ENCODE data around the gene CUX1. TPM values are rescaled to one million over a fixed set of nuclear protein-coding genes. Genes with fewer than 3 reads are reported as not detected.
"Not testable (repeated sequence)": the region's sequence is repeated elsewhere in the genome, so short reads cannot be mapped to it uniquely, and the experiment has no call there.

The CUX1 gene
- total RNA-seq, 1 donor = 46.2 TPM

DNA sequence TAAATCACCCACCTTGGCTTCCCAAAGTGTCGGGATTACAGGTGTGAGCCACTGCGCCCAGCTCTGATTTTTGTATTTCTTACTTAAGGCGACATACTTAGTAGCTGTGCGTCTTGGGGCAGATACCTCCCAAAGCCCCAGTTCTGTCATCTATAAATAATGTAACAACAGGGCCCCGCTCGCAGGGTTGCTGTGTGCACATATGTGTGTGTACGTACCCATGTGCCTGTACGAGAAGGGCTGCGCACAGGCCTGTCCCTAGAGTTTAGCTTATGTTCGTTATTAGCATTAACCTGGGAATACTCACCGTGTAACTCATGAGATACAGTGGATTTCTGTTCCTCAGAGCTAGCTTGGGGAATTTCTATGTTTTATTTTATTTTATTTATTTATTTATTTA lies 103.6 kb downstream of the CUX1 start:
- H3K4me3 ChIP-seq (ENCODE audit: low read depth, low read length) = no peak overlapping the region
- DNase-seq (ENCODE audit: low read depth) = no peak
- TF ChIP-seq, protein P1, sequence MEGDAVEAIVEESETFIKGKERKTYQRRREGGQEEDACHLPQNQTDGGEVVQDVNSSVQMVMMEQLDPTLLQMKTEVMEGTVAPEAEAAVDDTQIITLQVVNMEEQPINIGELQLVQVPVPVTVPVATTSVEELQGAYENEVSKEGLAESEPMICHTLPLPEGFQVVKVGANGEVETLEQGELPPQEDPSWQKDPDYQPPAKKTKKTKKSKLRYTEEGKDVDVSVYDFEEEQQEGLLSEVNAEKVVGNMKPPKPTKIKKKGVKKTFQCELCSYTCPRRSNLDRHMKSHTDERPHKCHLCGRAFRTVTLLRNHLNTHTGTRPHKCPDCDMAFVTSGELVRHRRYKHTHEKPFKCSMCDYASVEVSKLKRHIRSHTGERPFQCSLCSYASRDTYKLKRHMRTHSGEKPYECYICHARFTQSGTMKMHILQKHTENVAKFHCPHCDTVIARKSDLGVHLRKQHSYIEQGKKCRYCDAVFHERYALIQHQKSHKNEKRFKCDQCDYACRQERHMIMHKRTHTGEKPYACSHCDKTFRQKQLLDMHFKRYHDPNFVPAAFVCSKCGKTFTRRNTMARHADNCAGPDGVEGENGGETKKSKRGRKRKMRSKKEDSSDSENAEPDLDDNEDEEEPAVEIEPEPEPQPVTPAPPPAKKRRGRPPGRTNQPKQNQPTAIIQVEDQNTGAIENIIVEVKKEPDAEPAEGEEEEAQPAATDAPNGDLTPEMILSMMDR (IDR thresholded peaks at IDR 0.05; ENCODE audit: insufficient read depth, low read depth, low read length) = no peak

GRCh38 chr7:101921546-101922489 lies 104.4 kb downstream of the CUX1 start:
- H3K4me3 ChIP-seq (ENCODE audit: low read depth, low read length) = not testable (repeated sequence)
- DNase-seq (ENCODE audit: low read depth) = peak; percentile 98

GRCh38 chr7:101922631-101923601 lies 105.5 kb downstream of the CUX1 start:
- DNase-seq (ENCODE audit: low read depth) = peak; percentile 88
- TF ChIP-seq, protein P1 (IDR thresholded peaks at IDR 0.05; ENCODE audit: insufficient read depth, low read depth, low read length) = no peak
- H3K4me3 ChIP-seq (ENCODE audit: low read depth, low read length) = peak overlapping the region; percentile 10

DNA sequence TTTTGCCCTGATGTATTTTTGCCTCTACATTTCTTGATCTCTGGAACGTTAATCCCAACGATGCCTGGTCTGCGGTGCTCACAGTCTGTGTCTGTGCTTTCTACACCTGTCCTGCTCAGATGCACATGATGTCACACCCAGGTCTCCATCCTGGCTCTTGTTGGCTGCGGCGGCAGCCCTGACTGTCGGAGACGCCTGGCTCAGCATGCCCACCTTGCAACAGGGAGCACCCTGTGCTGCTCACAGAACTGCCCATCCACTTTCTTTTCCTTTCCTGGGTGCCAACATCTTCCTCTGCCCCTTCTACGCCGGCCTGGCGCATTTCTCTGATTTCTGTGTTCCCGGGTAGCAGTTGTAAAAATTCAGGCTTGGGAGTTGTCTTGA lies 106.2 kb downstream of the CUX1 start:
- DNase-seq (ENCODE audit: low read depth) = no peak
- no peak overlapping the region for H3K4me3 ChIP-seq (ENCODE audit: low read depth, low read length)
- TF ChIP-seq, protein P1 (IDR thresholded peaks at IDR 0.05; ENCODE audit: insufficient read depth, low read depth, low read length) = no peak

DNA sequence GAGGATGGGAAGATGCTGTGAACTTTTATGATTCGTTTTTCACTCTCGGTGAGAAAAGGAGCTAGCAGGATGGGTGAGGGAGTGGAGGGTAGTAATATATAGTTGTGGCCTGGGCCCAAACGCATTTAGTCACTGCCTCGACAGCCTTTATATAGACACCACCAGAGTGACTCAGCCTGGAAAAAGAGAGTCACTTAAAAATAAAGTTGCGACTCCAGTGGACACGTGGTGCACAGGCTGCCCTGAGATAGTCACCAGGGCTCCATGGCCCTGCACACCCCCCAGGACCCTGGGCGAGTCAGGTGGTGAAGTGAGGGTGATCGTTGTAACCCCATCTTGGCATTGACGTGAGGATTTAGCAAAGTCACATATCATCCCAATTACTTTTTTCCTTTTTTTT lies 106.7 kb downstream of the CUX1 start:
- H3K4me3 ChIP-seq (ENCODE audit: low read depth, low read length) = no peak overlapping the region
- TF ChIP-seq, protein P1 (IDR thresholded peaks at IDR 0.05; ENCODE audit: insufficient read depth, low read depth, low read length) = no peak
- peak; percentile 78 for DNase-seq (ENCODE audit: low read depth)

DNA sequence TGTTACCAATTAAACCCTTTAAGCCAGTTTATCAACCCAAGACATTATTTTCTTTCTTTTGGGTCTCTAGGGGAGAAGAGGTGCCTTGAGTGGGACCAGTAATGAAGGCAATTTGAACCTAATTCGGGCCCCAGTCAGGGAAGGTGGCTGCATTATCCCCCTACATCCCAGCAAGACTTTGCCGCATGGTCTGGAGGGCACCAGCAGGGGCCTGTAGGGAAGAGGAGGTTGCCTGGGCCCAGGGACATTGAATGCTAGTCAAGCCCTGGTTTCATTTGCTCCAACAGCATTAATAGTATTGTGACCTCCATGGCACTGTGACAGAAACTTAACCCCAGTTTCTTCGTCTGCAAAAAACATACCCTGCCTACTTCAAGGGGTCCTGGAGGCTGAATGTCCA lies 108.8 kb downstream of the CUX1 start:
- DNase-seq (ENCODE audit: low read depth) = no peak
- no peak overlapping the region for H3K4me3 ChIP-seq (ENCODE audit: low read depth, low read length)
- TF ChIP-seq, protein P1 (IDR thresholded peaks at IDR 0.05; ENCODE audit: insufficient read depth, low read depth, low read length) = no peak

DNA sequence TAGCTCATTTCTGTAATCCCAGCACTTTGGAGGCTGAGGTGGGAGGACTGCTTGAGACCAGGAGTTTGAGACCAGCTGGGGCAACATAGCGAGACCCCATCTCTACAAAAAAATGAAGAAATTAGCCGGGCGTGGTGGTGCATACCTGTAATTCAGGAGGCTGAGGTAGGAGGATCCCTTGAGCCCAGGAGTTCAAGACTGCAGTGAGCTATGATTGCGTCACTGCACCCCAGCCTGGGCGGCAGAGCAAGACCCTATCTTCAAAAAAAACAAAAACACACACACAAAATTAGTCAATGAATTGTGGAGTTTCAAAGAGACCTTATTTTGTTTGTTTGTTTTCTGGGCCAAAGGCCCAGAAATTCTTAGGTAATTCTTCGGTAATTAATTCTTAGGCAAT lies 110.0 kb downstream of the CUX1 start:
- no peak overlapping the region for H3K4me3 ChIP-seq (ENCODE audit: low read depth, low read length)
- DNase-seq (ENCODE audit: low read depth) = no peak
- TF ChIP-seq, protein P1 (IDR thresholded peaks at IDR 0.05; ENCODE audit: insufficient read depth, low read depth, low read length) = no peak

Measured in fibroblast of villous mesenchyme (primary cell).